22Rv1 (cell line): Measurements from ENCODE around the gene PGS1.
A peak's percentile ranks its signal among the peaks of the same experiment; 100 is the strongest.

Source experiments
- ZFX ChIP-seq: fragments of 450-650 bp; IDR thresholded peaks from 2 replicates; pipeline ENCODE4 v1.6.1; 2017; ENCODE audit warnings: antibody characterized with exemption, borderline replicate concordance
- TF ChIP-seq, protein P1 (sequence below): fragments of 450-650 bp; IDR thresholded peaks from 2 replicates; pipeline ENCODE4 v1.5.1; 2017; ENCODE audit warnings: mild to moderate bottlenecking

DNA sequence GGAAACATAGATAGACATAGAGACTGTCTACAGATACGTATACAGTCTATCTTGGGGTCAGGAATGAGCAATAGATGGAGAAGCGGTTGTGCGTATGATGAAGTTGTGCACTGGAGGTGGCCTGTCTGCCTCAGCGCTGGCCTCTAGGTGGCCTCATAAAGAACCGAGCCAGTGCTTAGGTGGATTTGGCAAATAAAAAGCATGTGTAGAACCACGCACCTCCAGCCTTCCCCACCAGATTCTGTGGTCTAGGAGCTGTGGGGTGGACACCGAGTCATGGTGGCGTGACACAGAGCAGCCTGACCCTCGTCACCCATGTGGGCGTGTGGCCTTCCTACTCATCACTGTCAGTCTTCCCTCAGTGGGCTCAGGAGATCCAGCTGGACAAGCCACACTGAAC lies 34.0 kb downstream of the PGS1 start:
- TF ChIP-seq ZFX, result no peak
- TF ChIP-seq, protein P1, sequence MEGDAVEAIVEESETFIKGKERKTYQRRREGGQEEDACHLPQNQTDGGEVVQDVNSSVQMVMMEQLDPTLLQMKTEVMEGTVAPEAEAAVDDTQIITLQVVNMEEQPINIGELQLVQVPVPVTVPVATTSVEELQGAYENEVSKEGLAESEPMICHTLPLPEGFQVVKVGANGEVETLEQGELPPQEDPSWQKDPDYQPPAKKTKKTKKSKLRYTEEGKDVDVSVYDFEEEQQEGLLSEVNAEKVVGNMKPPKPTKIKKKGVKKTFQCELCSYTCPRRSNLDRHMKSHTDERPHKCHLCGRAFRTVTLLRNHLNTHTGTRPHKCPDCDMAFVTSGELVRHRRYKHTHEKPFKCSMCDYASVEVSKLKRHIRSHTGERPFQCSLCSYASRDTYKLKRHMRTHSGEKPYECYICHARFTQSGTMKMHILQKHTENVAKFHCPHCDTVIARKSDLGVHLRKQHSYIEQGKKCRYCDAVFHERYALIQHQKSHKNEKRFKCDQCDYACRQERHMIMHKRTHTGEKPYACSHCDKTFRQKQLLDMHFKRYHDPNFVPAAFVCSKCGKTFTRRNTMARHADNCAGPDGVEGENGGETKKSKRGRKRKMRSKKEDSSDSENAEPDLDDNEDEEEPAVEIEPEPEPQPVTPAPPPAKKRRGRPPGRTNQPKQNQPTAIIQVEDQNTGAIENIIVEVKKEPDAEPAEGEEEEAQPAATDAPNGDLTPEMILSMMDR, result peak; percentile 57
